WTC11 (cell line): ENCODE results near the gene DROSHA. TPM values are rescaled to one million over a fixed set of nuclear protein-coding genes. Genes with fewer than 3 reads are reported as not detected.

Experiments used
- ATAC-seq: fragments of 200-7000 bp; cut with Tn5 transposase; 2 replicates; pipeline ENCODE4 v1.10.0; 2021; ENCODE audit warnings: mild to moderate bottlenecking, moderate library complexity
- CTCF ChIA-PET: fragments of 300-600 bp; sonication (Branson Sonifier 250); formaldehyde crosslinking; loops from one replicate; lab custom pipeline; 2021; ENCODE audit warnings: antibody characterized with exemption; lab: Charles Lee
- POLR2A ChIA-PET: fragments of 350-600 bp; sonication (Branson Sonifier 250); formaldehyde crosslinking; loops from one replicate; lab custom pipeline; 2021; ENCODE audit warnings: antibody characterized with exemption; lab: Charles Lee
- DNase-seq: peaks from one replicate; pipeline ENCODE4 v3.0.0; 2021; ENCODE audit warnings: low spot score
- H3K27ac Mint-ChIP-seq: 2 replicates; pipeline ENCODE4 v1.8.0; 2021; ENCODE audit warnings: mixed read lengths
- H3K27me3 Mint-ChIP-seq: 2 replicates; pipeline ENCODE4 v1.8.0; 2021; ENCODE audit warnings: low read depth, mild to moderate bottlenecking, moderate library complexity, mixed read lengths
- H3K36me3 Mint-ChIP-seq: 2 replicates; pipeline ENCODE4 v1.8.0; 2021; ENCODE audit warnings: mixed read lengths
- H3K4me1 Mint-ChIP-seq: 2 replicates; pipeline ENCODE4 v1.8.0; 2022; ENCODE audit warnings: mixed read lengths
- H3K4me3 Mint-ChIP-seq: 2 replicates; pipeline ENCODE4 v1.8.0; 2021; ENCODE audit warnings: mild to moderate bottlenecking, moderate library complexity, mixed read lengths
- H3K9me3 Mint-ChIP-seq: 2 replicates; pipeline ENCODE4 v1.8.0; 2021; ENCODE audit warnings: mixed read lengths
- ATF3 ChIP-seq: sonication (generic); formaldehyde crosslinking; conservative IDR thresholded peaks from 2 replicates; pipeline ENCODE4 v1.8.1; 2022; ENCODE audit warnings: mild to moderate bottlenecking, missing genetic modification reagents
- CBFB ChIP-seq: sonication (generic); formaldehyde crosslinking; IDR thresholded peaks from 2 replicates; pipeline ENCODE4 v1.8.1; 2022; ENCODE audit warnings: mild to moderate bottlenecking, low read depth, missing genetic modification reagents
- E2F5 ChIP-seq: sonication (generic); formaldehyde crosslinking; IDR thresholded peaks from 2 replicates; pipeline ENCODE4 v1.8.1; 2022; ENCODE audit warnings: mild to moderate bottlenecking, moderate library complexity, missing genetic modification reagents
- ELF4 ChIP-seq: sonication (generic); formaldehyde crosslinking; IDR thresholded peaks from 2 replicates; pipeline ENCODE4 v1.8.1; 2022; ENCODE audit warnings: low read depth, mild to moderate bottlenecking, moderate library complexity, missing genetic modification reagents
- IRF2 ChIP-seq: sonication (generic); formaldehyde crosslinking; IDR thresholded peaks from 2 replicates; pipeline ENCODE4 v1.8.0; 2022; ENCODE audit warnings: low read depth, missing genetic modification reagents, borderline replicate concordance
- JUN ChIP-seq: sonication (generic); formaldehyde crosslinking; IDR thresholded peaks from 2 replicates; pipeline ENCODE4 v1.8.0; 2023; ENCODE audit warnings: mild to moderate bottlenecking, missing genetic modification reagents
- NFATC4 ChIP-seq: fragments of 250-450 bp; sonication (Bioruptor Pico); IDR thresholded peaks from 2 replicates; pipeline ENCODE4 v1.9.0; 2021; ENCODE audit warnings: mild to moderate bottlenecking
- NR1H2 ChIP-seq: sonication (generic); formaldehyde crosslinking; IDR thresholded peaks from 2 replicates; pipeline ENCODE4 v1.9.0; 2021; ENCODE audit warnings: mild to moderate bottlenecking, moderate library complexity, missing genetic modification reagents
- NR3C1 ChIP-seq: sonication (generic); formaldehyde crosslinking; conservative IDR thresholded peaks from 2 replicates; pipeline ENCODE4 v1.8.1; 2023; ENCODE audit warnings: low read depth, mild to moderate bottlenecking, missing genetic modification reagents
- RELA ChIP-seq: sonication (generic); formaldehyde crosslinking; IDR thresholded peaks from 2 replicates; pipeline ENCODE4 v1.8.1; 2022; ENCODE audit warnings: missing genetic modification reagents, mild to moderate bottlenecking, borderline replicate concordance
- SMAD3 ChIP-seq: sonication (generic); formaldehyde crosslinking; IDR thresholded peaks from 2 replicates; pipeline ENCODE4 v1.8.0; 2022; ENCODE audit warnings: missing genetic modification reagents, mild to moderate bottlenecking, borderline replicate concordance
- ZNF138 ChIP-seq: sonication (generic); formaldehyde crosslinking; conservative IDR thresholded peaks from 2 replicates; pipeline ENCODE4 v1.8.1; 2022; ENCODE audit warnings: mild to moderate bottlenecking, moderate library complexity, missing genetic modification reagents
- ZNF416 ChIP-seq: fragments of 250-450 bp; sonication (Bioruptor Pico); IDR thresholded peaks from 2 replicates; pipeline ENCODE4 v1.9.0; 2021; ENCODE audit warnings: mild to moderate bottlenecking, inconsistent platforms
- ZSCAN18 ChIP-seq: fragments of 250-450 bp; sonication (Bioruptor Pico); IDR thresholded peaks from 2 replicates; pipeline ENCODE4 v2.1.2; 2022; ENCODE audit warnings: mild to moderate bottlenecking, moderate library complexity
- total RNA-seq: library from RNA; stranded (reverse); gene quantifications from 3 replicates; pipeline ENCODE4 v1.2.3, GENCODE V29; 2021
- TF ChIP-seq, protein P1 (sequence below): sonication (generic); formaldehyde crosslinking; IDR thresholded peaks from 2 replicates; pipeline ENCODE4 v1.8.1; 2022; ENCODE audit warnings: mild to moderate bottlenecking, missing genetic modification reagents, moderate library complexity, borderline replicate concordance
- TF ChIP-seq, protein P2 (sequence below): sonication (generic); formaldehyde crosslinking; IDR thresholded peaks from 2 replicates; pipeline ENCODE4 v1.8.0; 2023; ENCODE audit warnings: missing genetic modification reagents, mild to moderate bottlenecking, borderline replicate concordance
- TF ChIP-seq, protein P3 (sequence below): sonication (generic); formaldehyde crosslinking; IDR thresholded peaks from 2 replicates; pipeline ENCODE4 v1.8.0; 2022; ENCODE audit warnings: mild to moderate bottlenecking, missing genetic modification reagents
- TF ChIP-seq, protein P4 (sequence below): fragments of 250-450 bp; sonication (Bioruptor Pico); IDR thresholded peaks from 2 replicates; pipeline ENCODE4 v1.9.0; 2021; ENCODE audit warnings: mild to moderate bottlenecking, borderline replicate concordance
- TF ChIP-seq, protein P5 (sequence below): sonication (generic); formaldehyde crosslinking; IDR thresholded peaks from 2 replicates; pipeline ENCODE4 v1.8.1; 2023; ENCODE audit warnings: mild to moderate bottlenecking, missing genetic modification reagents

Gene DROSHA
- total RNA-seq, 1 experiment from 2014 or later = 125 TPM

DNA sequence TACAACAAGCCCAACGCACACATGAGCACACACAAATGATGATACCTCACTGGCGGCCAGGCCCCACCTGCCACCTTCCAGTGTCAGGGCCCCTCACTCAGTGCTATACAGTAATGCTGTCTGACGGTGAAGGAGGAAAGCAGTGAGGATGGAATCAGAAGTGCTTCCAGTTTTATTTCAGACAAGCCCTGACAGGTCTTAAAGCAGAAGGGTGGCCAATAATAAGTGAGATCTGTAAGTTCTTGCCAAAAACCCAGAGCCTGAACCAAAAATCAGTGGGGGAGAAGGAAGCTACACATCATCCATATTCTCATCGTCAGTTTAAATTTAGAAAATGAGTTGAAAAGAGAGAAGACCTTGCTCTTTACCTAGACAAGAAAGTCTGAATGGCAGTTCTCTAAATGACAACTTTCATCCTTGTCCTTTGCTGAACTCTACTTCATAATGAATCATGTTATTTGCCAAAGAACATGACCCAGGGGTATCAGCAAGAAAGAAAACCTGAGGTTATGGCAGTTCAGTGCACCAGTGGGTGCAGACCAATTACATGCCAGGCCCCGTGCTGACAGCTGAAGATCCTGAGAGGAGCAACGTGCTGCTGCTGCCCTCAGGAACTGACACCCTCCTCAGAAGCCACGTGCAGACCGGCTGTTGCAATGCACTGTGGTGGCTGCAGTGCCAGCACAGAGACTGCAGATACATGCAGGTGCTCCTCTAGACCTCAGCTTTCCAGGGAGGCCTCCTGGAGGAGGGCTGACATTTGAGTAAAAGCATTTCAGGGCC is 118.7 kb downstream of the DROSHA start:
- DNase-seq (no peak), ATAC-seq (no peak)
- CTCF ChIA-PET = no interaction called here
- POLR2A ChIA-PET = no interaction called here
- Mint-ChIP-seq H3K4me1 (peaks cover 3% of the 10 kb centered on the region; the same call in 1 of the 2 replicates), H3K36me3 (peaks cover 35% of the 10 kb centered on the region), H3K27me3 (no peaks in the 10 kb centered on the region), H3K4me3 (no peak overlapping the region), H3K9me3 (no peaks in the 10 kb centered on the region), H3K27ac (peak overlapping the region; percentile 67; the same call in 1 of the 2 replicates)
- TF ChIP-seq ZNF416 (CRISPR knock-in tag) = no peak

- H3K4me1 Mint-ChIP-seq = peaks cover 3% of the 10 kb centered on the region; the same call in 1 of the 2 replicates
- ATAC-seq (no peak), DNase-seq (no peak)
- H3K27me3 Mint-ChIP-seq = no peaks in the 10 kb centered on the region
- ChIA-PET POLR2A (no interaction called here), CTCF (no interaction called here)
- H3K4me3 Mint-ChIP-seq = no peak overlapping the region
- peaks cover 40% of the 10 kb centered on the region for H3K36me3 Mint-ChIP-seq
- H3K27ac Mint-ChIP-seq = no peak overlapping the region
- no peaks in the 10 kb centered on the region for H3K9me3 Mint-ChIP-seq
- TF ChIP-seq, protein P1, sequence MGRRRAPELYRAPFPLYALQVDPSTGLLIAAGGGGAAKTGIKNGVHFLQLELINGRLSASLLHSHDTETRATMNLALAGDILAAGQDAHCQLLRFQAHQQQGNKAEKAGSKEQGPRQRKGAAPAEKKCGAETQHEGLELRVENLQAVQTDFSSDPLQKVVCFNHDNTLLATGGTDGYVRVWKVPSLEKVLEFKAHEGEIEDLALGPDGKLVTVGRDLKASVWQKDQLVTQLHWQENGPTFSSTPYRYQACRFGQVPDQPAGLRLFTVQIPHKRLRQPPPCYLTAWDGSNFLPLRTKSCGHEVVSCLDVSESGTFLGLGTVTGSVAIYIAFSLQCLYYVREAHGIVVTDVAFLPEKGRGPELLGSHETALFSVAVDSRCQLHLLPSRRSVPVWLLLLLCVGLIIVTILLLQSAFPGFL (CRISPR knock-in tag) = no peak
- TF ChIP-seq ZSCAN18 (CRISPR knock-in tag) = no peak
- TF ChIP-seq E2F5 (CRISPR knock-in tag) = no peak
- TF ChIP-seq IRF2 = no peak
- no peak for TF ChIP-seq NR1H2 (CRISPR knock-in tag)
- TF ChIP-seq ZNF138 (CRISPR knock-in tag) = no peak
- TF ChIP-seq, protein P2, sequence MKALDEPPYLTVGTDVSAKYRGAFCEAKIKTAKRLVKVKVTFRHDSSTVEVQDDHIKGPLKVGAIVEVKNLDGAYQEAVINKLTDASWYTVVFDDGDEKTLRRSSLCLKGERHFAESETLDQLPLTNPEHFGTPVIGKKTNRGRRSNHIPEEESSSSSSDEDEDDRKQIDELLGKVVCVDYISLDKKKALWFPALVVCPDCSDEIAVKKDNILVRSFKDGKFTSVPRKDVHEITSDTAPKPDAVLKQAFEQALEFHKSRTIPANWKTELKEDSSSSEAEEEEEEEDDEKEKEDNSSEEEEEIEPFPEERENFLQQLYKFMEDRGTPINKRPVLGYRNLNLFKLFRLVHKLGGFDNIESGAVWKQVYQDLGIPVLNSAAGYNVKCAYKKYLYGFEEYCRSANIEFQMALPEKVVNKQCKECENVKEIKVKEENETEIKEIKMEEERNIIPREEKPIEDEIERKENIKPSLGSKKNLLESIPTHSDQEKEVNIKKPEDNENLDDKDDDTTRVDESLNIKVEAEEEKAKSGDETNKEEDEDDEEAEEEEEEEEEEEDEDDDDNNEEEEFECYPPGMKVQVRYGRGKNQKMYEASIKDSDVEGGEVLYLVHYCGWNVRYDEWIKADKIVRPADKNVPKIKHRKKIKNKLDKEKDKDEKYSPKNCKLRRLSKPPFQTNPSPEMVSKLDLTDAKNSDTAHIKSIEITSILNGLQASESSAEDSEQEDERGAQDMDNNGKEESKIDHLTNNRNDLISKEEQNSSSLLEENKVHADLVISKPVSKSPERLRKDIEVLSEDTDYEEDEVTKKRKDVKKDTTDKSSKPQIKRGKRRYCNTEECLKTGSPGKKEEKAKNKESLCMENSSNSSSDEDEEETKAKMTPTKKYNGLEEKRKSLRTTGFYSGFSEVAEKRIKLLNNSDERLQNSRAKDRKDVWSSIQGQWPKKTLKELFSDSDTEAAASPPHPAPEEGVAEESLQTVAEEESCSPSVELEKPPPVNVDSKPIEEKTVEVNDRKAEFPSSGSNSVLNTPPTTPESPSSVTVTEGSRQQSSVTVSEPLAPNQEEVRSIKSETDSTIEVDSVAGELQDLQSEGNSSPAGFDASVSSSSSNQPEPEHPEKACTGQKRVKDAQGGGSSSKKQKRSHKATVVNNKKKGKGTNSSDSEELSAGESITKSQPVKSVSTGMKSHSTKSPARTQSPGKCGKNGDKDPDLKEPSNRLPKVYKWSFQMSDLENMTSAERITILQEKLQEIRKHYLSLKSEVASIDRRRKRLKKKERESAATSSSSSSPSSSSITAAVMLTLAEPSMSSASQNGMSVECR (CRISPR knock-in tag) = no peak
- no peak for TF ChIP-seq ATF3 (CRISPR knock-in tag)
- TF ChIP-seq SMAD3 = no peak
- TF ChIP-seq ELF4 (CRISPR knock-in tag) = no peak
- TF ChIP-seq, protein P3, sequence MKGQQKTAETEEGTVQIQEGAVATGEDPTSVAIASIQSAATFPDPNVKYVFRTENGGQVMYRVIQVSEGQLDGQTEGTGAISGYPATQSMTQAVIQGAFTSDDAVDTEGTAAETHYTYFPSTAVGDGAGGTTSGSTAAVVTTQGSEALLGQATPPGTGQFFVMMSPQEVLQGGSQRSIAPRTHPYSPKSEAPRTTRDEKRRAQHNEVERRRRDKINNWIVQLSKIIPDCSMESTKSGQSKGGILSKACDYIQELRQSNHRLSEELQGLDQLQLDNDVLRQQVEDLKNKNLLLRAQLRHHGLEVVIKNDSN (CRISPR knock-in tag) = no peak
- TF ChIP-seq NR3C1 = no peak
- TF ChIP-seq RELA = no peak
- TF ChIP-seq JUN (CRISPR knock-in tag) = no peak
- TF ChIP-seq NFATC4 (CRISPR knock-in tag) = no peak
- no peak for TF ChIP-seq CBFB (CRISPR knock-in tag)
- TF ChIP-seq, protein P4, sequence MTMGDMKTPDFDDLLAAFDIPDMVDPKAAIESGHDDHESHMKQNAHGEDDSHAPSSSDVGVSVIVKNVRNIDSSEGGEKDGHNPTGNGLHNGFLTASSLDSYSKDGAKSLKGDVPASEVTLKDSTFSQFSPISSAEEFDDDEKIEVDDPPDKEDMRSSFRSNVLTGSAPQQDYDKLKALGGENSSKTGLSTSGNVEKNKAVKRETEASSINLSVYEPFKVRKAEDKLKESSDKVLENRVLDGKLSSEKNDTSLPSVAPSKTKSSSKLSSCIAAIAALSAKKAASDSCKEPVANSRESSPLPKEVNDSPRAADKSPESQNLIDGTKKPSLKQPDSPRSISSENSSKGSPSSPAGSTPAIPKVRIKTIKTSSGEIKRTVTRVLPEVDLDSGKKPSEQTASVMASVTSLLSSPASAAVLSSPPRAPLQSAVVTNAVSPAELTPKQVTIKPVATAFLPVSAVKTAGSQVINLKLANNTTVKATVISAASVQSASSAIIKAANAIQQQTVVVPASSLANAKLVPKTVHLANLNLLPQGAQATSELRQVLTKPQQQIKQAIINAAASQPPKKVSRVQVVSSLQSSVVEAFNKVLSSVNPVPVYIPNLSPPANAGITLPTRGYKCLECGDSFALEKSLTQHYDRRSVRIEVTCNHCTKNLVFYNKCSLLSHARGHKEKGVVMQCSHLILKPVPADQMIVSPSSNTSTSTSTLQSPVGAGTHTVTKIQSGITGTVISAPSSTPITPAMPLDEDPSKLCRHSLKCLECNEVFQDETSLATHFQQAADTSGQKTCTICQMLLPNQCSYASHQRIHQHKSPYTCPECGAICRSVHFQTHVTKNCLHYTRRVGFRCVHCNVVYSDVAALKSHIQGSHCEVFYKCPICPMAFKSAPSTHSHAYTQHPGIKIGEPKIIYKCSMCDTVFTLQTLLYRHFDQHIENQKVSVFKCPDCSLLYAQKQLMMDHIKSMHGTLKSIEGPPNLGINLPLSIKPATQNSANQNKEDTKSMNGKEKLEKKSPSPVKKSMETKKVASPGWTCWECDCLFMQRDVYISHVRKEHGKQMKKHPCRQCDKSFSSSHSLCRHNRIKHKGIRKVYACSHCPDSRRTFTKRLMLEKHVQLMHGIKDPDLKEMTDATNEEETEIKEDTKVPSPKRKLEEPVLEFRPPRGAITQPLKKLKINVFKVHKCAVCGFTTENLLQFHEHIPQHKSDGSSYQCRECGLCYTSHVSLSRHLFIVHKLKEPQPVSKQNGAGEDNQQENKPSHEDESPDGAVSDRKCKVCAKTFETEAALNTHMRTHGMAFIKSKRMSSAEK (CRISPR knock-in tag) = no peak
- TF ChIP-seq, protein P5, sequence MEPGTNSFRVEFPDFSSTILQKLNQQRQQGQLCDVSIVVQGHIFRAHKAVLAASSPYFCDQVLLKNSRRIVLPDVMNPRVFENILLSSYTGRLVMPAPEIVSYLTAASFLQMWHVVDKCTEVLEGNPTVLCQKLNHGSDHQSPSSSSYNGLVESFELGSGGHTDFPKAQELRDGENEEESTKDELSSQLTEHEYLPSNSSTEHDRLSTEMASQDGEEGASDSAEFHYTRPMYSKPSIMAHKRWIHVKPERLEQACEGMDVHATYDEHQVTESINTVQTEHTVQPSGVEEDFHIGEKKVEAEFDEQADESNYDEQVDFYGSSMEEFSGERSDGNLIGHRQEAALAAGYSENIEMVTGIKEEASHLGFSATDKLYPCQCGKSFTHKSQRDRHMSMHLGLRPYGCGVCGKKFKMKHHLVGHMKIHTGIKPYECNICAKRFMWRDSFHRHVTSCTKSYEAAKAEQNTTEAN (CRISPR knock-in tag) = no peak
These were observed 119.6 kb downstream of the DROSHA start for GRCh38 chr5:31412324-31412723.
